ENCODE measurements around the gene SGCB. TPM values are rescaled to one million over a fixed set of nuclear protein-coding genes. Genes with fewer than 3 reads are reported as not detected.

Gene SGCB
- total RNA-seq, 1 donor = 27.9 TPM

DNA sequence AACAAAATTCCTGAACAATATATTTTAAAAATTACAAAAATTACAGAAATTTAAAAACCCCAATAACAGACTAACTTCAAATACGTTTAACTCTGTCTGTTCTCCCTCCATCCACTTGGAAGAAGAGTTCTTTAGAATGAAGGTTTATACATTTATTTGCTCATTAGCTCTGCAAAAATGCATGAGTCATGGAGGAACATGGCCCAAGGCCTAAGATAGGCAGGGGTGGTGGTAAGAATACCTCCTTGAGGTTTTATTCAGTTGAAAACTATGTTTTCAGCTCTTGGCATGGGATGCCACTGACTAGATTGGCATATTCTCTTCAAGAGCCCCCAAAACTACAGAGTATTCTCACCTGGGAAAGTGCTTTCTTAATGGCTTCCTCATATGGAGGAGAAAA lies 9.1 kb downstream of the SGCB start:
- TF ChIP-seq, protein P1, sequence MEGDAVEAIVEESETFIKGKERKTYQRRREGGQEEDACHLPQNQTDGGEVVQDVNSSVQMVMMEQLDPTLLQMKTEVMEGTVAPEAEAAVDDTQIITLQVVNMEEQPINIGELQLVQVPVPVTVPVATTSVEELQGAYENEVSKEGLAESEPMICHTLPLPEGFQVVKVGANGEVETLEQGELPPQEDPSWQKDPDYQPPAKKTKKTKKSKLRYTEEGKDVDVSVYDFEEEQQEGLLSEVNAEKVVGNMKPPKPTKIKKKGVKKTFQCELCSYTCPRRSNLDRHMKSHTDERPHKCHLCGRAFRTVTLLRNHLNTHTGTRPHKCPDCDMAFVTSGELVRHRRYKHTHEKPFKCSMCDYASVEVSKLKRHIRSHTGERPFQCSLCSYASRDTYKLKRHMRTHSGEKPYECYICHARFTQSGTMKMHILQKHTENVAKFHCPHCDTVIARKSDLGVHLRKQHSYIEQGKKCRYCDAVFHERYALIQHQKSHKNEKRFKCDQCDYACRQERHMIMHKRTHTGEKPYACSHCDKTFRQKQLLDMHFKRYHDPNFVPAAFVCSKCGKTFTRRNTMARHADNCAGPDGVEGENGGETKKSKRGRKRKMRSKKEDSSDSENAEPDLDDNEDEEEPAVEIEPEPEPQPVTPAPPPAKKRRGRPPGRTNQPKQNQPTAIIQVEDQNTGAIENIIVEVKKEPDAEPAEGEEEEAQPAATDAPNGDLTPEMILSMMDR (IDR thresholded peaks at IDR 0.05; ENCODE audit: extremely low read depth, low read depth, low read length) = no peak
- Histone ChIP-seq H2AFZ (ENCODE audit: low read length) (no peak overlapping the region), H3K4me1 (ENCODE audit: insufficient read depth, low read length) (peaks cover 7% of the 10 kb centered on the region), H3K4me2 (ENCODE audit: insufficient read depth, low read length) (no peak overlapping the region), H3K9me3 (ENCODE audit: low read depth, low read length) (no peaks in the 10 kb centered on the region), H3K36me3 (ENCODE audit: insufficient read depth, low read length) (peaks cover 40% of the 10 kb centered on the region), H3K79me2 (ENCODE audit: insufficient read depth, low read length) (peaks cover 26% of the 10 kb centered on the region), H3K4me3 (ENCODE audit: insufficient read depth, low read length) (no peak overlapping the region), H3K27ac (ENCODE audit: low read depth, low read length) (no peak overlapping the region), H4K20me1 (ENCODE audit: insufficient read depth, low read length) (peaks cover 4% of the 10 kb centered on the region), H3K27me3 (ENCODE audit: insufficient read depth, low read length) (no peaks in the 10 kb centered on the region)
- no peak for DNase-seq (ENCODE audit: insufficient read length, low spot score, missing footprints)

GRCh38 chr4:52019936-52020657 lies 18.0 kb downstream of the SGCB start, which contains the start of gene LRRC66:
TSS of gene LRRC66 (minus strand) at chr4:52020363. CDS start at chr4:52017613, 2,750 bp downstream.
- Histone ChIP-seq H2AFZ (ENCODE audit: low read length) (no peak within 1 kb of the TSS), H3K27me3 (ENCODE audit: insufficient read depth, low read length) (no peaks in the 10 kb centered on the region), H3K27ac (ENCODE audit: low read depth, low read length) (no peak within 1 kb of the TSS), H3K79me2 (ENCODE audit: insufficient read depth, low read length) (no peaks in the 10 kb centered on the region), H3K4me1 (ENCODE audit: insufficient read depth, low read length) (peaks cover 8% of the 10 kb centered on the region), H3K4me2 (ENCODE audit: insufficient read depth, low read length) (no peak within 1 kb of the TSS), H3K4me3 (ENCODE audit: insufficient read depth, low read length) (no peak within 1 kb of the TSS), H3K9me3 (ENCODE audit: low read depth, low read length) (no peaks in the 10 kb centered on the region), H4K20me1 (ENCODE audit: insufficient read depth, low read length) (no peaks in the 10 kb centered on the region), H3K36me3 (ENCODE audit: insufficient read depth, low read length) (peaks cover 22% of the 10 kb centered on the region)
- no peak for DNase-seq (ENCODE audit: insufficient read length, low spot score, missing footprints)
- TF ChIP-seq, protein P1 (IDR thresholded peaks at IDR 0.05; ENCODE audit: extremely low read depth, low read depth, low read length) = no peak

GRCh38 chr4:52017814-52018213 lies 20.3 kb downstream of the SGCB start:
- Histone ChIP-seq H3K27me3 (ENCODE audit: insufficient read depth, low read length) (no peaks in the 10 kb centered on the region), H3K36me3 (ENCODE audit: insufficient read depth, low read length) (peaks cover 6% of the 10 kb centered on the region), H3K27ac (ENCODE audit: low read depth, low read length) (no peak overlapping the region), H3K4me2 (ENCODE audit: insufficient read depth, low read length) (no peak overlapping the region), H3K4me1 (ENCODE audit: insufficient read depth, low read length) (peaks cover 8% of the 10 kb centered on the region), H2AFZ (ENCODE audit: low read length) (no peak overlapping the region), H3K4me3 (ENCODE audit: insufficient read depth, low read length) (no peak overlapping the region), H3K79me2 (ENCODE audit: insufficient read depth, low read length) (no peaks in the 10 kb centered on the region), H3K9me3 (ENCODE audit: low read depth, low read length) (no peaks in the 10 kb centered on the region), H4K20me1 (ENCODE audit: insufficient read depth, low read length) (no peaks in the 10 kb centered on the region)
- TF ChIP-seq, protein P1 (IDR thresholded peaks at IDR 0.05; ENCODE audit: extremely low read depth, low read depth, low read length) = no peak
- DNase-seq (ENCODE audit: insufficient read length, low spot score, missing footprints) = no peak

GRCh38 chr4:52016981-52017380 lies 21.1 kb downstream of the SGCB start:
- H3K79me2 ChIP-seq (ENCODE audit: insufficient read depth, low read length) = no peaks in the 10 kb centered on the region
- no peaks in the 10 kb centered on the region for H3K36me3 ChIP-seq (ENCODE audit: insufficient read depth, low read length)
- no peaks in the 10 kb centered on the region for H3K9me3 ChIP-seq (ENCODE audit: low read depth, low read length)
- no peak overlapping the region for H3K27ac ChIP-seq (ENCODE audit: low read depth, low read length)
- H3K27me3 ChIP-seq (ENCODE audit: insufficient read depth, low read length) = no peaks in the 10 kb centered on the region
- DNase-seq (ENCODE audit: insufficient read length, low spot score, missing footprints) = no peak
- peaks cover 8% of the 10 kb centered on the region for H3K4me1 ChIP-seq (ENCODE audit: insufficient read depth, low read length)
- no peaks in the 10 kb centered on the region for H4K20me1 ChIP-seq (ENCODE audit: insufficient read depth, low read length)
- H3K4me2 ChIP-seq (ENCODE audit: insufficient read depth, low read length) = no peak overlapping the region
- TF ChIP-seq, protein P1 (IDR thresholded peaks at IDR 0.05; ENCODE audit: extremely low read depth, low read depth, low read length) = no peak
- no peak overlapping the region for H3K4me3 ChIP-seq (ENCODE audit: insufficient read depth, low read length)
- H2AFZ ChIP-seq (ENCODE audit: low read length) = no peak overlapping the region

Data from osteoblast (primary cell).